Parietal lobe (tissue), 2 donors: ENCODE measurements around the gene EPB42. TPM values are rescaled to one million over a fixed set of nuclear protein-coding genes. Genes with fewer than 3 reads are reported as not detected.

Source experiments
- small RNA-seq: library from RNA; depleted of rRNA; stranded (forward); fragments of <200 nt; gene quantifications from one replicate; pipeline ENCODE3, GENCODE V24; 2014; ENCODE audit warnings: low replicate concordance
- total RNA-seq: library from RNA; depleted of rRNA; stranded (reverse); fragments of >200 nt; gene quantifications from one replicate; pipeline ENCODE4 v1.2.3, GENCODE V29; 2014

The EPB42 gene
- total RNA-seq: 0.31 TPM

GRCh38 chr15:43220991-43221403 is at the start of gene EPB42:
TSS of gene EPB42 (minus strand) at chr15:43221018. CDS start at chr15:43220825, 193 bp downstream.

DNA sequence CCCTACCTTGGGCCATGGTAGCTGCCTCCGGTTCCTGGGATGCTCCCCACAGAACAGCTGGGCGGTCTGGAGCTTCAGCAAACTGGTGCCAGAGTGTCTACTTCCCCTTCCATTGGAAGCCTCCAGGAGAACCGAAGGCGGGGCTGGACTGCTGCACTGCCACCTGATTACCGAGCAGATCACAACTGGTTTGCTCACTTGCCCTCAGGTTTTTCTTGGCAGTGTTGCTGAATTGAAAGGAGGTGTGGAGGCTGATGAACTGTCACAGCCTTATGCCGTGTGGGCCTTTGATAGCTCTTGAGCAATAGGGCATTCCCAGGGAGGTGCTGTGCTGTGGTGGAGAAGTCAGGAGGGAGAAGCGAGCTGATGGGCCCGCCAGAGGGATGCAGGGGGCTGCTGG is 46.0 kb upstream of the EPB42 start, which contains the start of gene TGM5:
Gene TGM5 (minus strand): TSS at position 95 of the 400 bp plus-strand sequence. CDS start 79 bp downstream, at position 16.

GRCh38 chr15:43185157-43186002 is 35.4 kb downstream of the EPB42 start, which contains the start of gene CCNDBP1:
TSS of gene CCNDBP1 (plus strand) at chr15:43185403. CDS start at chr15:43185499, 96 bp downstream.

Small RNA genes lying within 50 kb of the gene (small RNA-seq; reads per million reads assigned to genes)
- not detected for gene RF00019

Other genes with a start within 250 kb of the EPB42 start
- 83.9 TPM for gene UBR1, start 115.0 kb downstream of the EPB42 start, total RNA-seq
- gene TMEM62, start 87.4 kb downstream of the EPB42 start, total RNA-seq: 54.8 TPM
- 38.5 TPM for gene CCNDBP1, start 35.6 kb downstream of the EPB42 start, total RNA-seq
- not detected for gene TGM5, start 45.9 kb upstream of the EPB42 start, total RNA-seq
- not detected for gene TGM7, start 81.2 kb upstream of the EPB42 start, total RNA-seq
- gene LCMT2, start 109.6 kb upstream of the EPB42 start, total RNA-seq: 19.1 TPM
- gene ZSCAN29, start 150.0 kb upstream of the EPB42 start, total RNA-seq: 47.6 TPM
- 25.7 TPM for gene TUBGCP4, start 150.1 kb upstream of the EPB42 start, total RNA-seq